Hematopoietic multipotent progenitor cell treated with erythropoietin and hydrocortisone succinate and interleukin-3 and kit ligand, for 4 days (in vitro differentiated cells): ENCODE measurements around the gene EMC10.
"Not testable (repeated sequence)": the region's sequence is repeated elsewhere in the genome, so short reads cannot be mapped to it uniquely, and the experiment has no call there.

ENCODE experiments used
- DNase-seq: peaks from one replicate; pipeline ENCODE4 v3.0.0-alpha.2; 2015

Gene EMC10

GRCh38 chr19:50453243-50453642 is 23.1 kb upstream of the EMC10 start:
- no peak for DNase-seq

GRCh38 chr19:50455992-50456391 is 20.3 kb upstream of the EMC10 start:
- no peak for DNase-seq

GRCh38 chr19:50457300-50457699 is 19.0 kb upstream of the EMC10 start:
- DNase-seq: no peak

GRCh38 chr19:50458396-50459066 is 17.8 kb upstream of the EMC10 start:
- DNase-seq: no peak

GRCh38 chr19:50459067-50459456 is 17.2 kb upstream of the EMC10 start:
- no peak for DNase-seq

DNA sequence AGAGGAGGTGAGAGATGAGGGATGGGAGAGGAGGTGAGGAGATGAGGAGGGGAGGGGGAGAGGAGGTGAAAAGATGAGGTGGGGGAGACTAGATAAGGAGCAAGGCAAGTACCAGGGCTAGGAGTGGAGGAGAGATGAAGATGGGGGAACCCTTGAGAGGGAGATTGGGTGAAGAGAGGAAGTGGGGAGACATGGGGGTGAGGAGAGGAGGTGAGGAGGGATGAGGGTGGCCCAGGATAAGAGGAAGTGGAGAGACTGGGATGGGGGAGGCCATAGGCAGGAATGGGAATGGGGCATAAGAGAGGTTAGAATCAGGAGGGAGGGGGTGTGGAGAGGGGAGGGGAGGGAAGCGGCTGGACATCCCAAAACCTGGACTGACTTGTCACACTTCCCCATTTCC is 16.7 kb upstream of the EMC10 start:
- no peak for DNase-seq

DNA sequence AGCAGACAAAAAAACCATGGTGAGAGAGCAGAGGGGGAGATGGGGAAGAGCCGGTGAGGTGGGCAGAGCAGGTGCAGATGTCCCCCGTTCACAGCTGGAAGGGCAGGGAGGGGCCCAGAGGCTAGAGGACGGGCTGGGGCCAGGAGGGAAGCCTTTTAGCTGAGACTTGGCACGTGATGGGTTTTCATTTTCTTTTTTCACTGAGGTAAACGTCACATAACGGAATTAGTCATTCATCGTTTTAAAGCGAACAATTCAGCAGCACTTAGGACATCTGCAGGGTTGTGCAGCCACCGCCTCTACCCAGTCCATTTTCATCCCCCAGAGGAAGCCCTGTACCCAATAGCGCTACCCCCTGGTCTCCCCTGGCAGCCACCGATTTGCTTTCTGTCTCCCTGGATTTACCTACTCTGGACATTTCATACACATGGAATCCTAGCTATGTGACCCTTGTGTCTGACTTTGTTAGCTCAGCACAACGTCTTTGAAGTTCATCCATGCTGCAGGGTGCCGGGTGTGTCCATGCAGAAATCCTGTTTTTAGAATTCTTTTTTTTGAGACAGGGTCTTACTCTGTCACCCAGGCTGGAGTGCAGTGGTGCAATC is 16.0 kb upstream of the EMC10 start:
- DNase-seq: no peak

GRCh38 chr19:50461066-50461875 is 15.0 kb upstream of the EMC10 start:
- DNase-seq: peak; percentile 84

GRCh38 chr19:50462970-50463369 is 13.3 kb upstream of the EMC10 start:
- no peak for DNase-seq

DNA sequence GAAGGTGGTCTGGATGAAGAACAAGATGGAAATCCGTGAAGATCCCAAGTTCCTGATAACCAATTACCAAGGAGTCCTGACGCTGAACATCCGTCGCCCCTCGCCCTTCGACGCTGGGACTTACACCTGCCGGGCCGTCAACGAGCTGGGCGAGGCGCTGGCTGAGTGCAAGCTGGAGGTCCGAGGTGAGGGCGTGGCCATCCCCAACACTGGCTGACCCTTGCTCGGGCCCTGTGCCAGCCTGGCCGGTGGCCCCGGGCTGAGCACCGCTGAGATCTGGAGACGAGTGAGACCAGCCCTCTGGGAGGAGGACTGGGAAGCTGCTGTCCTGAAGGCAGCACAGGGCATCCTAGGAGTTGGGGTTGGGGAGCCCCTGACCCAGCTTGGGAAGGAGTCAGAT is 12.0 kb upstream of the EMC10 start:
- no peak for DNase-seq

DNA sequence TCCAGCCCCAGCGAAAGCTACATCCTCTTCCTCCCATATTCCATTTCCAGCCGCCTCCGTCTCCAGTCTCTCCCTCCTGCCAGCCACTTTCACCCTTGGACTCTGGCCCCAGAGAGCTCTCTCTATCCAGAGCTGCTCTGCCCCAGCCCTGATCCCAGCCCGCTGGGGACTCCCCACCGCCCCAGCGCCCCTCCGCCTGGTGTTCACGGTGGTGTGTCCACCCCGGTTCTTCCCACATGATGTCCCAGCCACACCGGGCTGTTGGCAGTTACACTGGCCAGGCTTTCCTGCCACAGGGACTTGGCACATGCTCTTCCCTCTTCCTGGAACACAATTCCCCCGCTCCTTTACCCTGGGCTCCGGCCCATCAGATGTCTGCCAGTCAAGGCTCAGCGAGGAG is 11.3 kb upstream of the EMC10 start:
- no peak for DNase-seq

GRCh38 chr19:50465986-50466705 is 10.2 kb upstream of the EMC10 start:
- DNase-seq: peak; percentile 74

GRCh38 chr19:50466706-50467039 is 9.6 kb upstream of the EMC10 start:
- DNase-seq: no peak

GRCh38 chr19:50467566-50467965 is 8.7 kb upstream of the EMC10 start:
- no peak for DNase-seq

- no peak for DNase-seq
Measured at GRCh38 chr19:50468818-50469217, 7.5 kb upstream of the EMC10 start.

DNA sequence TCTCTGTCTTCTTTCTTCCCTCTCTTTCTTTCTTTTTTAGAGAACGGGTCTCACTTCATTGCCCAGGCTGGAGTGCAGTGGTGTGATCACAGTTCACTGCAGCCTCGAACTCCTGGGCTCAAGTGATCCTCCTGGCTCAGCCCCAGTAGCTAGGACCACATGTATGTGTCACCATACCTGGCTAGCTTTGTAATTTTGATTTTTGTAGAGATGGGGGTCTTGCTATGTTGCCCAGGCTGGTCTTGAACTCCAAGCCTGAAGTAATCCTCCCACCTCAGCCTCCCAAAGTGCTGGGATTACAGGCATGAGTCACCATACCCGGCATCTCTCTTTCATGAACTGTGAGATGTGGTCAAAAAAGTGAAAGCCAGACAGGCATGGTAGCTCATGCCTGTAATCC is 3.0 kb upstream of the EMC10 start:
- DNase-seq: not testable (repeated sequence)

- DNase-seq: no peak
Measured at GRCh38 chr19:50475101-50475568, 1.2 kb upstream of the EMC10 start.

GRCh38 chr19:50475736-50476223 is 527 bp upstream of the EMC10 start:
- no peak for DNase-seq

DNA sequence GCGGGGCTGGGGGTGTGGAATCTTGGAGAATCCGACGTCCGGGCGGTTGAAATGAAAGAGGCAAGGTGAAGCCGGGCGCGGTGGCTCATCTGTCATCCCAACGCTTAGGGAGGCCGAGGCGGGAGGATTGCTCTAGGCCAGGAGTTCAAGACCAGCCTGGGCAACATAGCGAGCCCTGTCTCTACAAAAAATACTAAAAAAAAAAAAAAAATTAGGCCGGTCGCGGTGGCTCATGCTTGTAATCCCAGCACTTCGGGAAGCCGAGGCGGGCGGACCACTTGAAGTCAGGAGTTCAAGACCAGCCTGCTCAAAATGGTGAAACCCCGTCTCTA is 566 bp downstream of the EMC10 start:
- DNase-seq: no peak

- no peak for DNase-seq
Measured at GRCh38 chr19:50477751-50478515, 1.6 kb downstream of the EMC10 start.

DNA sequence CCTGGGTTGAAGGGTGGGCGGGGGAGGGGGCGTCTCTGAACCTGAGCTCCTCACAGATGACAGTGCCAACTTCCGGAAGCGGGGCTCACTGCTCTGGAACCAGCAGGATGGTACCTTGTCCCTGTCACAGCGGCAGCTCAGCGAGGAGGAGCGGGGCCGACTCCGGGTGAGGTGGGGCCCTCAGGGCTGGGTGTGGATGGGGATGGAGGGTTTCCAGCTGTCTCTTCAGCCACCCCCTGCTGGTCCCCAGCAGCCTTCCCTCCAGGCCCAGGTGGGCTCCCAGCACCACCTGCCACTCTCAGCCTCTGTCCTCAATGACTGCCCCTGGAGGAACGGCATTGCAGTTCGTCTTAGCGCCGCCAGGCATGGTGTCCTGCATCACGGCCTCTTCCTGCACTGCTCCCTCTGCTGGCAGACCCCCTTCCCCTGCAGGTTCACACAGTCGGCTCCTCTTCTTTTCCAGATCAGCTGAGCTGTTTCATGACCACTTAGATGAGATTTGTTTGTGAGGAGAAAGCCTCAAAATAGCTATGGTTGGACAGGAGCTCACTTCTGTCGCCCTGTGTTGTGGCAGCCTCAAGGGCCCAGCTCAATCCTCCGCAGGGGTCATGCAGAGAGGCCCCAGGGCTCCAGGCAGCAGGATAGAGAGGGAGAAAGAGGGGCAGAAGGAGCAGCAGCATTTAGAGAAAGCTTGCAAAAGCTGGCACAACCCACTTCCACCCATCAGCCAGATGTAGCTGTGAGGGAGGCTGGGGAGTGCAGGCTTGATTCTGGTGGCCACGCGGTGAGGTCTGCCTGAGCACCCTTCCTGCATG is 2.8 kb downstream of the EMC10 start:
- peak; percentile 49 for DNase-seq

- no peak for DNase-seq
Measured at GRCh38 chr19:50479761-50480251, 3.5 kb downstream of the EMC10 start.
